Amniotic epithelial cell (primary cell): ENCODE measurements around the gene OR51B2.

Experiments
- DNase-seq: peaks from one replicate; pipeline ENCODE4 v3.0.0-alpha.2; 2010; ENCODE audit warnings: low read depth

The OR51B2 gene

DNA sequence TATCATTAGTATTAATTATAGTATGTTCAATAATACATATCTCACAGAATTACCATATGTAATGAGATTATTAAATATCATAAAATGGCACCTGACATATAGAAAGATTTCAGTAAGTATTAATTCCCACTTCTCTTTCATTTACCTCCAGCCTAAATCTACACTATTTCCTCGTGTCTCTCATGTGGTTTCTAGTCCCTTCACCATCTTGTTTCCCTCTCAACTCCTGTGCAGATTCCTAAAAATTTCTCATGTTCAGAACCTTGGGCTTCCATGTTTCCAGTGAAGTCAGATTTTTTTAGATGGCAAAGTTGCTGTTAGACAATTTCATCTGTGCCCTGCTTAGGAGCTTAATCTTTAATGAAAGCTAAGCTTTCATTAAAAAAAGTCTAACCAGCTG, 40.2 kb downstream of the OR51B2 start:
- DNase-seq: no peak

GRCh38 chr11:5283086-5283485, 41.0 kb downstream of the OR51B2 start:
- DNase-seq: no peak

- DNase-seq: no peak
Observed at GRCh38 chr11:5282628-5283027, 41.5 kb downstream of the OR51B2 start.

- no peak for DNase-seq
Observed at GRCh38 chr11:5281596-5281995, 42.5 kb downstream of the OR51B2 start.

GRCh38 chr11:5280582-5281102, 43.5 kb downstream of the OR51B2 start:
- peak; percentile 98 for DNase-seq

DNA sequence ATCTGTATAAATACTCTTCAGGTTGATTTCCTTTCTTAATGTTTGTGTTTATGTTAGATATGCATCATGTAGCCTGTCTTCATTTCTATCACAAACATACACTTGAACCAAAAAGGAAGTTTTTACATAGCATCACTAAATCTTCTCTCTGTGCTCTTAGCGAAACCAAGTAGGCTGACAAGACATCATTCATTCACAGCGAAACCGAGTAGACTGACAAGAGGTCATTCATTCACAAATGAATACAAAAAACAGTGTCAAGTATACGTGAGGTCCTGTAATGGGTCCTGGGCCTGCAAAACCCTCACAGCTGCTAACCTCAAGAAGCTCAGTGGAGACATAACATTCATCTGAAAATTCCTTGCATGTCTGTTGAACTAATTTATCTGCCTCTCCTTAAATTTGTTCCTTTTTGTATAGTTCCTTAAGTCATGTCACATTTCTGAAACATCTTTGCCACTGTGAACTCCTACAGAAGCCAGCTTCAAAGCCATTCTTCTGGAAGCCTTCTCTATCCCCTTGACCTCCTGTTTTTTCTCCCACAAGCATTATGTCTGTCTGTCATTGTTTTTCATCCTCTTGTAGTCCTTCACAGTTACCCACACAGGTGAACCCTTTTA, 44.5 kb downstream of the OR51B2 start:
- DNase-seq: no peak

GRCh38 chr11:5277807-5278382, 46.2 kb downstream of the OR51B2 start:
- DNase-seq: no peak

GRCh38 chr11:5276697-5277096, 47.4 kb downstream of the OR51B2 start:
- DNase-seq: no peak

DNA sequence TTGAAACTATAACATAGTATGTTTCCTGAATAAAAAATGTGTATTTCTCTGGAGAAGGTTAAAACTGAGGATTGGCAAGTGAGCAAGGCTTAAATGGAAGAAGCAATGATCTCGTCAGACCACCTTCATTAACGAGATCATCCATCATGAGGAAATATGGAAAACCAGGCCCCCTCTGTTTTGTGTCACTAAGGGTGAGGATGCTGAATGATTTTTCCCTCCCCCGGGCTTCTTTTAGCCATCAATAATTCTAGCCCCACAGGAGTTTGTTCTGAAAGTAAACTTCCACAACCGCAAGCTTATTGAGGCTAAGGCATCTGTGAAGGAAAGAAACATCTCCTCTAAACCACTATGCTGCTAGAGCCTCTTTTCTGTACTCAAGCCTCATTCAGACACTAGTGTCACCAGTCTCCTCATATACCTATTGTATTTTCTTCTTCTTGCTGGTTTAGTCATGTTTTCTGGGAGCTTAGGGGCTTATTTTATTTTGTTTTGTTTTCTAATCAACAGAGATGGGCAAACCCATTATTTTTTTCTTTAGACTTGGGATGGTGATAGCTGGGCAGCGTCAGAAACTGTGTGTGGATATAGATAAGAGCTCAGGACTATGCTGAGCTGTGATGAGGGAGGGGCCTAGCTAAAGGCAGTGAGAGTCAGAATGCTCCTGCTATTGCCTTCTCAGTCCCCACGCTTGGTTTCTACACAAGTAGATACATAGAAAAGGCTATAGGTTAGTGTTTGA, 48.6 kb downstream of the OR51B2 start:
- peak; percentile 27 for DNase-seq

- peak; percentile 11 for DNase-seq
Observed at GRCh38 chr11:5274395-5274794, 49.7 kb downstream of the OR51B2 start.
